LNCaP clone FGC (cell line): ENCODE results near the gene MRPS30.

Experiments
- DNase-seq: peaks from one replicate; pipeline ENCODE4 v3.0.0-alpha.2; 2011; ENCODE audit warnings: low read depth
- H3K4me3 ChIP-seq: 2 replicates; pipeline ENCODE4 v1.5.1; 2011; ENCODE audit warnings: mild to moderate bottlenecking, low read depth, low read length, control low read depth
- TF ChIP-seq, protein P1 (sequence below): IDR thresholded peaks from 2 replicates; pipeline ENCODE4 v1.5.1; 2012; ENCODE audit warnings: mild to moderate bottlenecking; ENCODE audit not compliant: control insufficient read depth, insufficient read depth; ENCODE audit errors: extremely low read depth

The MRPS30 gene

GRCh38 chr5:44797841-44798240, 10.9 kb upstream of the MRPS30 start:
- TF ChIP-seq, protein P1, sequence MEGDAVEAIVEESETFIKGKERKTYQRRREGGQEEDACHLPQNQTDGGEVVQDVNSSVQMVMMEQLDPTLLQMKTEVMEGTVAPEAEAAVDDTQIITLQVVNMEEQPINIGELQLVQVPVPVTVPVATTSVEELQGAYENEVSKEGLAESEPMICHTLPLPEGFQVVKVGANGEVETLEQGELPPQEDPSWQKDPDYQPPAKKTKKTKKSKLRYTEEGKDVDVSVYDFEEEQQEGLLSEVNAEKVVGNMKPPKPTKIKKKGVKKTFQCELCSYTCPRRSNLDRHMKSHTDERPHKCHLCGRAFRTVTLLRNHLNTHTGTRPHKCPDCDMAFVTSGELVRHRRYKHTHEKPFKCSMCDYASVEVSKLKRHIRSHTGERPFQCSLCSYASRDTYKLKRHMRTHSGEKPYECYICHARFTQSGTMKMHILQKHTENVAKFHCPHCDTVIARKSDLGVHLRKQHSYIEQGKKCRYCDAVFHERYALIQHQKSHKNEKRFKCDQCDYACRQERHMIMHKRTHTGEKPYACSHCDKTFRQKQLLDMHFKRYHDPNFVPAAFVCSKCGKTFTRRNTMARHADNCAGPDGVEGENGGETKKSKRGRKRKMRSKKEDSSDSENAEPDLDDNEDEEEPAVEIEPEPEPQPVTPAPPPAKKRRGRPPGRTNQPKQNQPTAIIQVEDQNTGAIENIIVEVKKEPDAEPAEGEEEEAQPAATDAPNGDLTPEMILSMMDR, result no peak
- DNase-seq, result no peak
- H3K4me3 ChIP-seq, result no peak overlapping the region

DNA sequence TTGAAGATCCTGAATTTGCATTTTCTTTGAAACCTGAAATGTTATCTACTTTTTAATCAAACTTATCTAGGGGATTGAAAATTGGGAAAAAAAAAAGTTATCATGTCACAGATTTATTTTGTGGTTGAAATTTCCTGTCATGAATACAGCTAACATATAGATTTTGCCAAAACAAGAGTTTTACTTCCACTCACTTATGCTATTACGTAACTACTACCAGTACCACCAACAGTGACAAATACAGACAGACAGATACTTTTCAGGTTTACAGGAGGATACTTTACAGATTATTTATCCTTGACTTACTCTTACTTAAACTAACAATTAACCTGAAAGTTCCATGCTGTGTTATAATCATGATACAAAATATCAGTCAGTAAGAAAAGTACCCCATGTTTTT, 6.8 kb upstream of the MRPS30 start:
- DNase-seq, result no peak
- TF ChIP-seq, protein P1, result no peak
- no peak overlapping the region for H3K4me3 ChIP-seq

- DNase-seq, result no peak
- no peak overlapping the region for H3K4me3 ChIP-seq
- TF ChIP-seq, protein P1, result no peak
Measured at GRCh38 chr5:44806608-44807007, 2.1 kb upstream of the MRPS30 start.

GRCh38 chr5:44807269-44807668, 1.5 kb upstream of the MRPS30 start:
- TF ChIP-seq, protein P1, result no peak
- no peak for DNase-seq
- no peak overlapping the region for H3K4me3 ChIP-seq

DNA sequence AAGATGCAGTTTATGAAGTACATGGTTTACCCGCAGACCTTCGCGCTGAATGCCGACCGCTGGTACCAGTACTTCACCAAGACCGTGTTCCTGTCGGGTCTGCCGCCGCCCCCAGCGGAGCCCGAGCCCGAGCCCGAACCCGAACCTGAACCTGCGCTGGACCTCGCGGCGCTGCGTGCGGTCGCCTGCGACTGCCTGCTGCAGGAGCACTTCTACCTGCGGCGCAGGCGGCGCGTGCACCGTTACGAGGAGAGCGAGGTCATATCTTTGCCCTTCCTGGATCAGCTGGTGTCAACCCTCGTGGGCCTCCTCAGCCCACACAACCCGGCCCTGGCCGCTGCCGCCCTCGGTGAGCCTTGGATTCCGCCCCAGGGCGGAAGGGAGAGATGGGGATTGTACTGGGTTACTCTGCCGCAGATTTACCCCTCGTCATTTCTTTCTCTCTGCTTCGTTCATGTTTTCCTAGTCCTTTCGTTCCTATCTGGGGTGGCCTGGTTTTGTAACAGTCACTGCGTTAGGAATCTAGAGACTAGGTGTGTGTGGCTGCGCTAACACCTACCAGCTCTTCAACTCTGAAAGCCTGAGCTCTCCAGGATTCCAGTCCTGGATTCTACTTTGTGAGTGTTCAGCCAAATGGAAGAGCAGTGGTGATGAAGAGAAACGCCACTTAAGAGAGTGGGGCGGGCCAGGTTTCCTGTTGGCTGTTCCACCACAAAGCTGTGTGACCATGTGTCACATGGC, 638 bp downstream of the MRPS30 start:
- peak overlapping the region; percentile 93 for H3K4me3 ChIP-seq
- TF ChIP-seq, protein P1, result no peak
- DNase-seq, result peak; percentile 31

DNA sequence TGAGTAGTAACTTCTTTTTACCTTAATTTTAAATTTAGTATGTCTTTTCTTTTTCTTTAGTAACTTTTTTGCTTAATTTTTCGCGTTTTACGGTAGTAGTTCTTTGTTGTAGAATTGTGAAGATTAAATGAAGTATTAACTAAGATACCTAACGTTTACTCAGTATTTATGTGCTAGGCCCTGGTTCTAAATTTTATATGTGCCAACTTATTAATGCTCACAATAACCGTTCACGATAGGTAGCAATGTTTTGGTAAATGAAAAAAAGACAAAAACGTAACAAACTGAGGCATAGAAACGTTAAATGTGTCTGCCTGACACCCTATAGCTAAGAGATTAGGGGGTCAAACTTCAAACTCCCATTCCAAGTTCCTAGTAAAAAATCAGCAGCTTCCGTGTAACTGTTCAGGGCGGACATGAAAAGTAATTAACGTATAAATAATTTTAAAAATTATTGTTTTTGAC, 1.2 kb downstream of the MRPS30 start:
- no peak for DNase-seq
- TF ChIP-seq, protein P1, result no peak
- H3K4me3 ChIP-seq, result peak overlapping the region; percentile 93

DNA sequence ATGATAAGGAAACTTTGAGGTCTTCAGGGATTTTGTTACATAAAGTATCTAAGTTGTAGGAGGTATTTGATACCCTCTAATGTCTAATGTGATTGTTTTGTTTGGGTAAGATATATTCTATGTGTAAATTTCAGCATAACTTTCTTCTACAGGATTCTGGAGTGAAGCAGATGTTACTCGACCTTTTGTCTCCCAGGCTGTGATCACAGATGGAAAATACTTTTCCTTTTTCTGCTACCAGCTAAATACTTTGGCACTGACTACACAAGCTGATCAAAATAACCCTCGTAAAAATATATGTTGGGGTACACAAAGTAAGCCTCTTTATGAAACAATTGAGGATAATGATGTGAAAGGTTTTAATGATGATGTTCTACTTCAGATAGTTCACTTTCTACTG, 6.0 kb downstream of the MRPS30 start:
- H3K4me3 ChIP-seq, result no peak overlapping the region
- DNase-seq, result no peak
- TF ChIP-seq, protein P1, result no peak
